ENCODE measurements around the gene JUNB. TPM values are rescaled to one million over a fixed set of nuclear protein-coding genes. Genes with fewer than 3 reads are reported as not detected.

The JUNB gene
- total RNA-seq, 2 experiments from 2014 or later: 142 to 191 TPM

GRCh38 chr19:12834976-12835757 lies 43.9 kb downstream of the JUNB start:
- DNase-seq (no peak), ATAC-seq (no peak)
- H3K27ac Mint-ChIP-seq: no peak overlapping the region
- H3K4me1 Mint-ChIP-seq: peaks cover 22% of the 10 kb centered on the region
- H3K27me3 Mint-ChIP-seq: peaks cover 83% of the 10 kb centered on the region
- no peaks in the 10 kb centered on the region for H3K9me3 Mint-ChIP-seq (ENCODE audit: low read depth)
- no peaks in the 10 kb centered on the region for H3K36me3 Mint-ChIP-seq
- CTCF ChIA-PET: interaction anchor here (0.6 to 2.4 kb wide), 7 partner anchors 12 to 101 kb away, joined by 3 to 18 read pairs (median 6); partner anchors contain the start of genes RNASEH2A and TRIR
- H3K4me3 Mint-ChIP-seq: no peak overlapping the region

DNA sequence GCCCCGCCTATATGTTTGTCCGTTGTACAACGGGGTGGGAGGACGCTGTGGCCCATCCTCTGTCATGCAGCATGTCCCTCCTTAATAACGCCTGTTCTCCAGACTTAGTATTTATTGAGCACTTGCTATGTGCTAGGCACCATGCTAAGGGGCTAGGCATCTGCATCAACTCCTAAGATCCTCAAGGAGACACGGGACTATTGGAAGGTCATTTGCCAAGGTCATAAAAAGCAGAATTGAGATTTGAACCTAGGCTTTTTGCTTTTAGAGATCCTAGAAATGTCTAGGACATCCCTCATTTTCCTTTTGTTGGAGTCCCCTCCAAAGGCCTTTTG lies 45.2 kb downstream of the JUNB start:
- CTCF ChIA-PET: interaction anchor here (0.6 to 2.4 kb wide), 9 partner anchors 11 to 159 kb away, joined by 3 to 18 read pairs (median 3); partner anchors contain the start of gene GCDH
- Mint-ChIP-seq H3K4me3 (no peak overlapping the region), H3K36me3 (no peaks in the 10 kb centered on the region), H3K27me3 (peaks cover 84% of the 10 kb centered on the region), H3K9me3 (ENCODE audit: low read depth) (no peaks in the 10 kb centered on the region), H3K4me1 (peaks cover 30% of the 10 kb centered on the region), H3K27ac (no peak overlapping the region)
- no peak for ATAC-seq
- no peak for DNase-seq

DNA sequence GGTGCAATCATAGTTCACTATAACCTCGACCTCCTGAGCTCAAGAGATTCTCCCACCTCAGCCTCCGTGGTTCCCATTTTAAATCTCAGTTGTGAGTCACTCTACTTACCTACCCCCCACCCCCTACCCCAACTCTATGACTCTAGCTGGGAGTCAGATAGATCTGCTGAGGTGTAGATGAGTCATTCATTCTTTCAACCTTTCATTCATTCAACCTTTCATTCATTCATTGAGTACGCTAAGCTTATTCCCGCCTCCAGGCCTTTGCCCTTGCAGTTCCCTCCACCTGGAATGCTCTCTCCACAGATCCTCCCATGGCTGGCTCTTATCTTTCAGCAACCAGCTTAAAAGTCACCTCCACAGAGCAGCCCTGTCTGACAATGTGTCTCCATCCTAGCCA lies 45.9 kb downstream of the JUNB start:
- Mint-ChIP-seq H3K27me3 (peaks cover 82% of the 10 kb centered on the region), H3K36me3 (no peaks in the 10 kb centered on the region), H3K9me3 (ENCODE audit: low read depth) (no peaks in the 10 kb centered on the region), H3K27ac (no peak overlapping the region), H3K4me1 (peaks cover 31% of the 10 kb centered on the region), H3K4me3 (no peak overlapping the region)
- CTCF ChIA-PET: interaction anchor here (0.6 to 2.4 kb wide), 11 partner anchors 9 to 159 kb away, joined by 3 to 18 read pairs (median 3); no protein-coding TSS in a partner anchor
- ATAC-seq (no peak), DNase-seq (no peak)

DNA sequence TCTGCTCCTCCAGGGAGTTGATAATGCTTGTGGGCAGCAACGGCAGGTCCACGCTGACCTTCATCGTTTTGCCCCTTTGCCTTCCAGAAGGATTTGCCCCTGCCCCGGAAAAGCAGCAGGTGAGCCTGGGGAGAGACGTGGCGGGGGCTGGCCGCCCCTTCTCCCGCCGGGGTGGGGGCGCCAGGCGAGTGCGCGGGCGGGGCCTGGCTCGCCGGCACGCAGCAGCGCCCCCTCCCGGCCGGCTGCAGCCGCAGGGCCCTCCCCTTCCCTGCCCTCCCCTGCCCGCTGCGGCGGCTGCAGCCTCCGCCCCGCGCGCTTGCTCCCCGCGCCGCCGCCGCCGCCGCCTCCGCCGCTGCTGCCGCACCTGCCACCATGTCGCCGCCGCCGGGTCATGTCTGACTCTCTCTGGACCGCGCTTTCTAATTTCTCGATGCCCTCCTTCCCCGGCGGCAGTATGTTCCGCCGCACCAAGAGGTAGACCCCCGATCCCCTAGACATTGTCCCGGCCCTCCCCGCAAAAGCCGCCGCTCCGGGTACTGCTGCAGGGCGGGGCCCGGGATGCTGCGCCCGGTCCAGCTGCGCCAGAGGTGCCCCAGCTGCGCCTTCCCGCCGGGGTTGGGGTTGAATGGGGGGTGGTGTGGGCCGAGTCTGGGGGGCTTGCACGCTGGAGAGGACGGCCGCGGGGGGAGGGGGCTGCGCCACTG lies 47.0 kb downstream of the JUNB start, which contains the start of gene MAST1:
MAST1 (plus strand) TSS at position 334 of the 704 bp plus-strand sequence; CDS start at position 392, 58 bp downstream.
- ATAC-seq: peak; percentile 65
- H3K4me3 Mint-ChIP-seq: peak within 1 kb of the TSS; percentile 22
- peaks cover 22% of the 10 kb centered on the region for H3K4me1 Mint-ChIP-seq
- CTCF ChIA-PET: interaction anchor here (1.0 to 1.7 kb wide), 5 partner anchors 8 to 72 kb away, joined by 3 to 8 read pairs (median 3); no protein-coding TSS in a partner anchor
- H3K9me3 Mint-ChIP-seq (ENCODE audit: low read depth): no peaks in the 10 kb centered on the region
- no peak within 1 kb of the TSS for H3K27ac Mint-ChIP-seq
- peaks cover 77% of the 10 kb centered on the region for H3K27me3 Mint-ChIP-seq
- peak; percentile 57 for DNase-seq
- no peaks in the 10 kb centered on the region for H3K36me3 Mint-ChIP-seq

- H3K4me3 Mint-ChIP-seq: peak overlapping the region; percentile 9
- H3K27ac Mint-ChIP-seq: no peak overlapping the region
- CTCF ChIA-PET: interaction anchor here (1.0 to 1.7 kb wide), 4 partner anchors 8 to 73 kb away, joined by 3 to 8 read pairs (median 3); no protein-coding TSS in a partner anchor
- no peaks in the 10 kb centered on the region for H3K9me3 Mint-ChIP-seq (ENCODE audit: low read depth)
- ATAC-seq (no peak), DNase-seq (peak; percentile 50)
- no peaks in the 10 kb centered on the region for H3K36me3 Mint-ChIP-seq
- H3K4me1 Mint-ChIP-seq: peaks cover 20% of the 10 kb centered on the region
- peaks cover 77% of the 10 kb centered on the region for H3K27me3 Mint-ChIP-seq
Observed at GRCh38 chr19:12838886-12839756, 47.8 kb downstream of the JUNB start.

DNA sequence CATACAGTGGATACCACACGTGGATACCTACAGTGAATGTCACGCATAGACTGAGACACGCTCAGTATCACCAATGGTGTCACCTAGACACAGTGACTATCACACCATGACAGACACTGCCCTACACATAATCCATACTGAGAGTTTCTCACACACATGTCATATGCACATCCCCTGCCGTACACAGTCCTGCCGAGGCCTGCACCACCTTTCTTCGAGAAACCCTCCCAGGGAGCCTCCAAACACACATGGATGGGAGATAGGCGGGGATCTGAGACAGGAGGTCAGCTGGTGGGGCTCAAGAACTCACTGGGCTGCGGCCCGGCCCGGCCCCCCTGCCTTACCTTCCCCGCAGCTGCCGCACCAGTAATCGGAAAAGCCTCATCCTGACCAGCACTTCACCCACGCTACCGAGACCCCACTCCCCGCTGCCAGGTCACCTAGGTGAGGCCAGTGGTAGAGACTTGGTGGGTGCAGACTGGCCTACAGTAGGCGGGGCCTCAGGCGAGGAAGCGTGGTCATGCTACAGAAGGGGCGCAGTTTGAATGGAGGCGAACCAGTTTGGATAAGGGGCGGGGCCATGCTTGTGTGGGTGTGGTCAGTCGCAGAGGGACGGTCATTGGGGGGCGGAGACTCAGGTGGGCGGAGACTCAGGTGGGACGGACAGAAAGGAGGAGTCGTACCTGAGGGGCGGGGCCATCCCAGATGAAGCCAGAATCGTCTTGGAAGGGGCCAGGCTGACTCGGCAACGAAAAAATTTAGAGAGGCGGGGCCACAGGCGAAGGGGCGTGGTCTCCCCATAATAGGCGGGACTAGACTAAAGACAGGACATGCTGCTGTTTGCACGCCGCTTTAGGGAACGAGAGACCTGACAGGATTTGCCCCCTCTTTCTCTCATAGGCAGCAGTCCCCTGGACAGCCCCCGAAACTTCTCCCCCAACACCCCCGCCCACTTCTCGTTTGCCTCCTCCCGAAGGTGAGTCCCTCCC lies 49.1 kb downstream of the JUNB start:
- H3K9me3 Mint-ChIP-seq (ENCODE audit: low read depth): no peaks in the 10 kb centered on the region
- peak; percentile 76 for DNase-seq
- ATAC-seq: peak; percentile 68
- CTCF ChIA-PET: interaction anchor here (1.7 kb wide), 1 partner anchor 42 kb away, joined by 3 read pairs; no protein-coding TSS in a partner anchor
- peaks cover 16% of the 10 kb centered on the region for H3K4me1 Mint-ChIP-seq
- no peak overlapping the region for H3K27ac Mint-ChIP-seq
- H3K27me3 Mint-ChIP-seq: peaks cover 69% of the 10 kb centered on the region
- no peak overlapping the region for H3K4me3 Mint-ChIP-seq
- H3K36me3 Mint-ChIP-seq: no peaks in the 10 kb centered on the region

- CTCF ChIA-PET: interaction anchor here (1.0 kb wide), 1 partner anchor 80 kb away, joined by 4 read pairs; no protein-coding TSS in a partner anchor
- DNase-seq (peak; percentile 45), ATAC-seq (peak; percentile 14)
- H3K36me3 Mint-ChIP-seq: no peaks in the 10 kb centered on the region
- no peaks in the 10 kb centered on the region for H3K9me3 Mint-ChIP-seq (ENCODE audit: low read depth)
- no peak overlapping the region for H3K27ac Mint-ChIP-seq
- peak overlapping the region; percentile 22 for H3K4me3 Mint-ChIP-seq
- peaks cover 63% of the 10 kb centered on the region for H3K27me3 Mint-ChIP-seq
- peaks cover 16% of the 10 kb centered on the region for H3K4me1 Mint-ChIP-seq
Observed at GRCh38 chr19:12841094-12841493, 49.8 kb downstream of the JUNB start.

- H3K27me3 Mint-ChIP-seq: peaks cover 57% of the 10 kb centered on the region
Observed at GRCh38 chr19:12842511-12842910, 51.2 kb downstream of the JUNB start.

More at GRCh38 chr19:12842511-12842910, 51.2 kb downstream of the JUNB start:
- no peak overlapping the region for H3K4me3 Mint-ChIP-seq
- H3K9me3 Mint-ChIP-seq (ENCODE audit: low read depth): no peaks in the 10 kb centered on the region
- peaks cover 21% of the 10 kb centered on the region for H3K4me1 Mint-ChIP-seq
- ATAC-seq: no peak
- DNase-seq: no peak
- H3K36me3 Mint-ChIP-seq: no peaks in the 10 kb centered on the region
- no peak overlapping the region for H3K27ac Mint-ChIP-seq
- CTCF ChIA-PET: no interaction called here

Small RNA genes lying within 50 kb of the gene (microRNA-seq; reads per million reads assigned to microRNA genes)
- not detected for gene MIR5684

Other genes starting within 250 kb of the JUNB start
- gene ZNF564, start 240.0 kb upstream of the JUNB start, total RNA-seq: 10 to 100 TPM in 1 of 2 experiments, 1 to 10 TPM in 1; 9.6 to 10.6 TPM
- 10 to 100 TPM; 14.0 to 14.7 TPM for gene ZNF490, start 180.7 kb upstream of the JUNB start, total RNA-seq
- 10 to 100 TPM; 30.0 to 41.5 TPM for gene ZNF791, start 180.6 kb upstream of the JUNB start, total RNA-seq
- 100 to 1,000 TPM; 102 to 118 TPM for gene MAN2B1, start 124.7 kb upstream of the JUNB start, total RNA-seq
- gene WDR83, start 124.7 kb upstream of the JUNB start, total RNA-seq: 10 to 100 TPM; 21.4 to 22.0 TPM
- 100 to 1,000 TPM; 106 to 111 TPM for gene DHPS, start 109.6 kb upstream of the JUNB start, total RNA-seq
- not detected for gene GNG14, start 103.5 kb upstream of the JUNB start, total RNA-seq
- 1 to 10 TPM; 5.2 to 6.3 TPM for gene FBXW9, start 94.9 kb upstream of the JUNB start, total RNA-seq
- gene TNPO2, start 67.6 kb upstream of the JUNB start, total RNA-seq: 100 to 1,000 TPM; 101 to 104 TPM
- 100 to 1,000 TPM; 195 to 239 TPM for gene TRIR, start 56.8 kb upstream of the JUNB start, total RNA-seq
- gene GET3, start 54.0 kb upstream of the JUNB start, total RNA-seq: 10 to 100 TPM; 68.6 to 84.1 TPM
- not detected for gene BEST2, start 39.7 kb upstream of the JUNB start, total RNA-seq
- gene HOOK2, start 15.9 kb upstream of the JUNB start, total RNA-seq: 10 to 100 TPM; 16.6 to 18.2 TPM
- 100 to 1,000 TPM; 168 to 218 TPM for gene PRDX2, start 10.3 kb downstream of the JUNB start, total RNA-seq
- gene THSD8, start 10.6 kb downstream of the JUNB start, total RNA-seq: 10 to 100 TPM; 27.9 to 29.8 TPM
- gene RNASEH2A, start 15.1 kb downstream of the JUNB start, total RNA-seq: 10 to 100 TPM; 53.4 to 58.8 TPM
- gene RTBDN, start 43.1 kb downstream of the JUNB start, total RNA-seq: not detected
- gene MAST1, start 47.0 kb downstream of the JUNB start, total RNA-seq: 1 to 10 TPM in 1 of 2 experiments, under 1 TPM in 1; 0.67 to 2.5 TPM
- gene DNASE2, start 90.0 kb downstream of the JUNB start, total RNA-seq: 10 to 100 TPM; 32.5 to 34.1 TPM
- gene KLF1, start 95.7 kb downstream of the JUNB start, total RNA-seq: under 1 TPM; 0.29 to 0.45 TPM
- 10 to 100 TPM; 38.7 to 46.1 TPM for gene GCDH, start 99.7 kb downstream of the JUNB start, total RNA-seq
- gene SYCE2, start 127.8 kb downstream of the JUNB start, total RNA-seq: 1 to 10 TPM; 2.2 to 2.5 TPM
- gene FARSA, start 142.2 kb downstream of the JUNB start, total RNA-seq: 100 to 1,000 TPM in 1 of 2 experiments, 10 to 100 TPM in 1; 96.6 to 131 TPM
- gene CALR, start 147.1 kb downstream of the JUNB start, total RNA-seq: 100 to 1,000 TPM; 745 to 898 TPM
- 100 to 1,000 TPM; 164 to 168 TPM for gene RAD23A, start 154.4 kb downstream of the JUNB start, total RNA-seq
- gene GADD45GIP1, start 165.7 kb downstream of the JUNB start, total RNA-seq: 10 to 100 TPM; 23.9 to 24.9 TPM
- gene DAND5, start 178.1 kb downstream of the JUNB start, total RNA-seq: under 1 TPM; 0.21 to 0.26 TPM
- under 1 TPM; 0.21 to 0.32 TPM for gene NFIX, start 204.0 kb downstream of the JUNB start, total RNA-seq